Ishikawa (cell line): Measurements from ENCODE around the gene CSPG4.

Experiments used
- CREB1 ChIP-seq: IDR thresholded peaks from 2 replicates; pipeline ENCODE4 v1.6.1; 2012; ENCODE audit warnings: low read depth
- EGR1 ChIP-seq: IDR thresholded peaks from 2 replicates; pipeline ENCODE4 v1.6.1; 2012
- EP300 ChIP-seq: IDR thresholded peaks from 2 replicates; pipeline ENCODE4 v1.6.1; 2012; ENCODE audit warnings: borderline replicate concordance
- FOXM1 ChIP-seq: IDR thresholded peaks from 2 replicates; pipeline ENCODE4 v1.6.1; 2012; ENCODE audit warnings: low read depth, borderline replicate concordance
- MAX ChIP-seq: IDR thresholded peaks from 2 replicates; pipeline ENCODE4 v1.6.1; 2012
- RAD21 ChIP-seq: IDR thresholded peaks from 2 replicates; pipeline ENCODE4 v1.6.1; 2012; ENCODE audit warnings: low read depth
- REST ChIP-seq: IDR thresholded peaks from 2 replicates; pipeline ENCODE4 v1.6.1; 2012; ENCODE audit warnings: low read depth, mild to moderate bottlenecking
- TAF1 ChIP-seq: IDR thresholded peaks from 2 replicates; pipeline ENCODE4 v1.6.1; 2012; ENCODE audit warnings: low read depth, mild to moderate bottlenecking
- YY1 ChIP-seq: IDR thresholded peaks from 2 replicates; pipeline ENCODE4 v1.6.1; 2012; ENCODE audit warnings: low read depth

DNA sequence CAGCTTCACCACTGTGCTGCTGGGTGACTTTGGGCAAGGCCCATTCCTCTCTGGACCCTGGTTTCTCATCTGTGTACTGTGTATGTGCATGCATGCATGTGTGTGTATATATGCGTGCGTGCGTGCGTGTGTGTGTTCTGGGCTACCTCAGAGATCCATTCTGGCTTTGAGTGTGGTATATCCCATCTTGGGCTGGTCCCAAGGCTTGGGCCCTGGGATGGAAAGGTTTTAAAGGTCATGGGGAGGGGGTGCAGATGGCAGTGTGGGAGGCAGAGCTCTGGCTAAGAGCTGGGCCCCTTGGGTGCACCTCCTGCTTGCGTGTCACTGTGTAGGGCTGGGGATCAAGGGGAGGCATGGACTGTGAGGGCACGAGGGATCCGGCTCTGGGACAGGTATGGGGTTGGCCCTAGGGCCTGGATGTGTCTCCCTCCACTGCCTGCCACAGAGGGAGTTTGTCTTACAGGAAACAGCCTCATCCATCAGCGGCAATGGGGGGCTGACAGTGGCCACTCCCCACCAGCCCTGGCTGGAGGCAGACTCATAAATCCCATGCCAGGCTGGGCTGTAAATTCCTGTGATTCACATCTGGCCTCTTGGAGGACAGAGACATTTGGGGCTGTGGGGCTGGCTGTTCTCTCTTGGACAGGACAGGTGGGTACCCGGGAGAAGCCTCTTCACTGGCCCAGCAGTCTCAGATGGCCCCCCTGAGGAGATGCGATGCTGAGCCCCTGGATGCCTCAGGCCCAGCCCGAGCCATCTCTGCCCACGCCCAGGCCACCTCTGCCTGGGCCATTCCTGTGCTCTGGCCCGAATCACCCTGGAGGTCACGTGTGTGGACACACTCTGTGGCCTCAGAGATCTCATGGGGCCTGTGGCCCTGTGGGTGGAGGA is 21.4 kb upstream of the CSPG4 start:
- TF ChIP-seq EP300 (no peak), EGR1 (no peak), TAF1 (no peak), REST (no peak), RAD21 (no peak), MAX (no peak), FOXM1 (no peak), CREB1 (no peak), YY1 (no peak)
